Measurements from ENCODE around the gene ACP6.
"Not testable (repeated sequence)": the region's sequence is repeated elsewhere in the genome, so short reads cannot be mapped to it uniquely, and the experiment has no call there.

Gene ACP6

DNA sequence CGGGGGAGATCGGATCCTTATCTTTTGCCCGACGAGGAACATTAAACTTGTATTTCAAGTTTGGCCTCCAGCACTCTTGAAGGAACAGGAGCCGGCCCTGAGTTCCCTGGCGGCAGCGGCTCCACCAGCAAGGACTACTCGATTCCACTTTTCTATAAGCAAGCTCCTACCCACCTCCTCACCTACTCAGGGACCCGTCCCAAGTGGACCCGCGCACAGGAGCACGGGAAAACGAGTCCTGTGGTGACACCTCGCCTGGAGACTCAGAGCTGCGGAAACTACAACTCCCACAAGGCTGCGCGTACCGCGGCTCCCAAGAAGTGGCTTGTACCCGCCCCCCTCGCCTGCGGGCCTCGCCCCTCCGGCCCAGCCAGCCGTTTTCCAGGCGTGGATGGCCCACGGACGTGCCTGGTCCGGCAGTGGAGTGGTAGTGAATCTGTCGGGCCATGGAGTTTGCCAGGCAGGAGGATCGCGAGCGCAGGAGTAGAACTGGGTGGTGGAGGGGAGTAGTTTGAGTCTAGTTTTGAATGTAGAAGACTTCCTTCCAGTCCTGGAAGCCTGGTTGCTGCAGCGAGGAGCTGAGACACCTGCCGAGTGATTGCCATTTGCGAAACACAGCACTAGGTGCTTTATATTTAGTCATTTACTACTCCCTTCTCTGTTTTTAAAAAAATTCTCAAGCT, at the start of gene ACP6:
TSS of gene ACP6 (minus strand) at position 206 of the 683 bp plus-strand sequence. CDS start 476 bp downstream, outside the sequence.
- peak; percentile 89 for DNase-seq

DNA sequence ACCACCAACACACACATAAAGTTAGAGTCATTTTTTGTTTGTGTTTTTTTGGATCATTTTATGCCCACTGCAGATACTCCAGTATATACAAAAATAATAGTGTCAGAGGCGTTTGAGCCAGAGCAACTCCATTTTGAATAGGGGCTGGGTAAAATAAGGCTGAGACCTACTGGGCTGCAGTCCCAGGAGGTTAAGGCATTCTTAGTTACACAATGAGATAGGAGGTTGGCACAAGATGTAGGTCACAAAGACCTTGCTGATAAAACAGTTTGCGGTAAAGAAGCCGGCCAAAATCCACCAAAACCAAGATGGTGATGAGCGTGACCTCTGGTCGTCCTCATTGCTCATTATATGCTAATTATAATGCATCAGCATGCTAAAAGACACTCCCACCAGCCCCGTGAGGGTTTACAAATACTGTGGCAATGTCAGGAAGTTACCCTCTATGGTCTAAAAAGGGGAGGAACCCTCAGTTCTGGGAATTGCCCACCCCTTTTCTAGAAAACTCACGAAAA, 49.4 kb upstream of the ACP6 start:
- peak; percentile 11 for DNase-seq

DNA sequence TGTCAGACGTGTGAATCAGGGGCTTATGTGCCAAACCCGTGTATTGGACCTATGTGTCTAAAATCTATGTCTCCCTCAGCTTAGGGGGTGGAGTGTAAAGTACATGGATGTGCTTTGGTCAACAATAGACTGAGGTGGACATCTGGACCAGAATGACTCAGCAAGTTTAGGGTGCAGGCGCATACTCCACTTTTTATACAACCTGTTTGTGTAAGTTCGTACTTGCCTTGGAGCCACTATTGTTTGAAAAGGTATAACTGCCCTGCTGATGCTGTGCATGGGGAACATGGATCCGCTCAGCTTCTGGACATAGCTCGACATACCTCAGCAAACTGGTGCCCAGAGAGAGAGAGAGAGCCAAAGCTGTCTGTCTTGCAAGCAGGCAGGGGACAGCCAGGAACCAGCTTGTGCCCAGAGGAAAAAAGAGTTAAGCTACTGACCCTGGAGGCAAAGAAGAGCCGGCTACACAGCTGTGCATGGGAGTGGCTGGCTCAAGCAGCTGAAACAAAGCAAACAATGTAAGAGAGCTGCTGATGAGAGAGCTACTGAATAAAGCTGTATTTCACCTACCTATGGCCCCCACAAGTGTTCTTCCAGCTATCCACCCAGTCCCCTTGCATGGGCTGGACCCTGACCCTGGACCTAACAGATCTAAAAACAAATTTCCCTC, 48.8 kb upstream of the ACP6 start:
- DNase-seq = no peak

DNA sequence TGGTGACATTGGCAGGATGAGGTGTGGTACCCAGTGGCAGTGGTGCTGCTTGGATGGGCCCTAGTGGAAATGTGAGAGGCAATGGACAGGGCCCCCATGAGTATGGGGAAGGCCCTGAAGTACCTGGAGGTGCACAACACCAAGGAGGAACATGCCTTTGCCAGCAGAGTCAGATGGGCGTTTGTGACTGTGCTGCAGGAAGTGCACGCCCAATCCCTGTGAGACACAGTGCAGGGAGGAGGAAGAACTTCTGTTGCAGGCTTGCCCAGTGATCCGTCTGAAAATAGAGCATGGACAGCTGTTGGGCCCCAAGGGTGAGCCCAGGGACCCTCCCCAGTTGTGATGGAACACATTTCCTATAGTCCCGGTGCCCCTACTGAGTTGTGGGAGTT, 47.4 kb upstream of the ACP6 start:
- DNase-seq = peak; percentile 29

DNA sequence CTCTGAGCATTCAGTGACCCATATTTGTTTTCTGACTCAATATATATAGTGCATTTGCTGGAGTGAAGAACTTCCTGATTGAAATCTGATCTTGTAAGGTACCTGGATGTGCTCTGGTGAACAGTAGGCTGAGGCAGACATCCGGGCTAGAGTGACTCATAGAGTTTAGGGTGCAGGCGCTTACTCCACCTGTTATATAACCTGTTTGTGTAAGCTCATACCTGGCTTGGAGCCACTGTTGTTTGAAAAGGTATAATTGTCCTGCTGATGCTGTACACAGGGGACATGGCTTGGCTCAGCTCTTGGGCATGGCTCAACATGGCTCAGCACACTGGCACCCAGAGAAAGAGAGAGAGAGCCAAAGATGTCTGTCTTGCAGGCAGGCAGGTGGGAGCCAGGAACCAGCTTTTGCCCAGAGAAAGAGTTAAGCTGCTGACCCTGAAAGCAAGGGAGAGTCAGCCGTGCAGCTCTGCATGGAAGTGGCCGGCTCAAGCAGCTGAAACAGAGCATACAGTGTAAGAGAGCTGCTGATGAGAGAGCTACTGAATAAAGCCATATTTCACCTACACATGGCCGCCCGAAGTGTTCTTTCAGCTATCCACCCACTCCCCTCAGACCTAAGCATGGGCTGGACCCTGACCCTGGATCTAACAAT, 46.9 kb upstream of the ACP6 start:
- no peak for DNase-seq

DNA sequence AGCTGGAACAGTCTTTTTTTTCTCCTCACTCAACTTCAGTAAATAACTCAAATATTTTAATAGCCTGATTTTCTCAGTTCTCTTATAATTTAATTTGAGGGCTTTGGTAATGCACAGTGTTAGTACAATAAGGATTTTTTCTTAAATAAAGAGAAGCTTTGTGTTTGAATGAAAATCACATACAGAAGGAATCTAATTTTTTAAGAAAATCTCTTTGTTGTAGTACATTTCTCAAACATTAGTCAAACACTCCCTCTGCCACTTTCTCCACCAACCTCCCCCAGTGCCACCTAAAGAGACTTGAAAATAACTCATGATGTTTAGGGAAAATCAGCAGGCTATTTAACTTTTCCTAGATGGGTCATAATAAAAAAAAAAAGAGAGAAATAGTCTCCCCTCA, 42.3 kb upstream of the ACP6 start:
- no peak for DNase-seq

DNA sequence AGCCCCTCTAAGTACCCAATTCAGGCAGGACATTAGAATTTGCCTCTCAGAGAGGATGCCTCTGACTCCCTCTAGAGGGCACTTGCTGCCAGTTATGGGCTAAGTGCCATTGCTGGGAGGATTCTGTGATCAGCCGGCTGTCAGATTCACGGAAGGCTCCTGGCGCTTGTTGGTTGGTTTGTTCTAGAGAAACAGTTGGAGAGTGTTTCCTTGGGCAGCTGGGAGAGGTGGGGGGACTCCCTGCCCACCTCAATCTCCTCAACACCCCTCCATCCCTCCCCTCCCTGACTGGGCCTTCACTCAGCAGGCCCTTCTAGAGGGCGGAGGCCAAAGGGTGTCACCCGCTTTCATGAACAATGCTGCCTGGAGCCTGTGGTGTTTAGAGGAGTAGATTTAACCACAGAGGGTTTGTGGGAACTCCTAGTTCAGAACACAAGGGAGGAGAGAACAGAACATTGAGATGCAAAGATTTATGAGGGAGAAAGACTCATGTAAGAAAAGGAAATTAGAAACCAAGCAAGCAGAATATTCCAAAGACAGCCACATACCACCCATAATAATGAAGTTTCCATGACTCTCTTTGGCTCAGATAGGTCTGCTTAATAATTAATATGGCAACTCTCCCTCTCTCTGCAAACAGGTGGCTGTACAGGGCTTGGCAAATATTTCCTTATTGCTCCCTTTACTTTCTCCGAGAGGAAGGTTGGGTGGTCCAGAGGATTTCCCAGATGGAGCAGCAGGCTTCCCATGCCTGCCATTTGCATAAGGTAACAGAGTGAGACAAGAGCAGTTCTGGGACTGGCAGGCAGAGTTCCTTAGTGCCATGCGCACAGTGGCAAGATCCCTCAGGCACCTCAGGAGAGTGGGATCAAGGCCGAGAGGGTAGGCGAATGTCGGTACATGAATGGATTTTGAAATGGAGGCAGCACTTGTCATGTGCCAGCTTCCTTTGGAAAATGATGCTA, 30.0 kb upstream of the ACP6 start:
- DNase-seq = peak; percentile 56

DNA sequence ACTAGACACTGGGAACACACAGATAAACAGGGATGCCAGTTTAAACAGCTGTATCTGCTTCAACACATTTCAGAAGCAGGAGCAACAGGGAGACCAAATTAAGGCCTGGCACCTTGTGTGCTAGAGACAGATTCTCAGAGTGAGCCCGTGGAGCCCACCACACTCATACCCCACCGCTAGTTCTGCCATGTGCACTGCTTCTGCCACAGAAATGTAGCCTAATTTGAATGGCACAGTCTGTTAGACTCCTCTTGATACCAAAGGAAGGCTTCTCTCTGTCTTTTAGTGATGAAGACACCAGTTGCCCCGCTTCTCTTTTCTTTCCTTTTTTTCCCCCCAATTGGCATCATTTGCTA, 29.3 kb upstream of the ACP6 start:
- no peak for DNase-seq

DNA sequence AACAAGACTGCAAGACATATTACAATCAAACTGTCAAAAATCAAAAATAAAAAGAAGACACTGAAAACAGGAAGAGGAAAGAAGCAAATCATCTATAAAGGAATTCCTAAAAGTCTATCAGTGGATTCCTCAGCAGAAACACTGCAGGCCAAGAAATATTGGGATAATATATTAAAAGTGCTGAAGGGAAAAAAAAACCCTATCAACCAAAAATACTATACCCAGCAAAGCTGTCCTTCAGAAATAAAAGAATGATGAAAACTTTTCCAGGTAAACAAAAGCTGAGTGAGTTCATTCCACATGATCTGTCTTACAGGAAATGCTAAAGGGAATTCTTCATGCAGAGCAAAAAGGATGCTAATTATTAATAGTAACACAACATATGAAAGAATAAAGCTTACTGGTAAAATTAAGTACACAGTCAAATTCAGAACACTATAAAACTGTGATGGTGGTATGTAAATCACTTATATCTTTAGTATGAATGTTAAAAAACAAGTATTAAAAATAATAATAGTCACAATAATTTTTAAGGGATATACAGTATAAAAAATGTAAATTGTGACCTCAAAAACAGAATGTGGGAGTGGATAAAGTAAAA, 12.9 kb upstream of the ACP6 start:
- no peak for DNase-seq

DNA sequence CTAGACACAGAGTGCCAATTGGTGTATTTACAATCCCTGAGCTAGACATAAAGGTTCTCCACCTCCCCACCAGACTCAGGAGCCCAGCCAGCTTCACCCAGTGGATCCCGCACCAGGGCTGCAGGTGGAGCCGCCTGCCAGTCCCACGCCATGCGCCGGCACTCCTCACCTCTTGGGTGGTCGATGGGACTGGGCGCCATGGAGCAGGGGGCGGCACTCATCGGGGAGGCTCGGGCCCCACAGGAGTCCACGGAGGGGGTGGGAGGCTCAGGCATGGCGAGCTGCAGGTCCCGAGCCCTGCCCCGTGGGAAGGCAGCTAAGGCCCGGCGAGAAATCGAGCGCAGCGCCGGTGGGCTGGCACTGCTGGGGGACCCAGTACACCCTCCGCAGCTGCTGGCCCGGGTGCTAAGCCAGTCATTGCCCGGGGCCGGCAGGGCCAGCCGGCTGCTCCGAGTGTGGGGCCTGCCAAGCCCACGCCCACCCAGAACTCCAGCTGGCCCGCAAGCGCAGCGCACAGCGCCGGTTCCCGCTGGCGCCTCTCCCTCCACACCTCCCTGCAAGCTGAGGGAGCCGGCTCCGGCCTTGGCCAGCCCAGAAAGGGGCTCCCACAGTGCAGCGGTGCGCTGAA, 10.4 kb upstream of the ACP6 start:
- DNase-seq = not testable (repeated sequence)

DNA sequence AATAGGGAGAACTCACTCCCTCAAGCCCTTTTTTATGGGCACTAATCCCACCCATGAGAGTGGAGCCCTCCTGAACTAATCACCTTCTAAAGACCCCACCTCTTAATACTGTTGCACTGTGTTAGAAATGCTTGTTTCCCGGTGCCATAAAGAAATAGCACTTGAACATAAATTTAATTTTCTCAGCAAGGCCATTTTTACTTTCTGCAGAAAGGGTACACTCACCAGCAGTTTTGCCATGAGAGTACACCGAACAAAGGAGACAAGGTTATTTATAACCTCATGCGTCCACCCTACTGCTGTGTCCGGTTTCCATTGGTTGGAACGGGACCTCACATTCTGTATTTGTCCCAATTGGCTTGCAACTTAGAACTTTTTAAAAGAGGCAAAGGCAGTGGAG, 7.4 kb upstream of the ACP6 start:
- DNase-seq = not testable (repeated sequence)

DNA sequence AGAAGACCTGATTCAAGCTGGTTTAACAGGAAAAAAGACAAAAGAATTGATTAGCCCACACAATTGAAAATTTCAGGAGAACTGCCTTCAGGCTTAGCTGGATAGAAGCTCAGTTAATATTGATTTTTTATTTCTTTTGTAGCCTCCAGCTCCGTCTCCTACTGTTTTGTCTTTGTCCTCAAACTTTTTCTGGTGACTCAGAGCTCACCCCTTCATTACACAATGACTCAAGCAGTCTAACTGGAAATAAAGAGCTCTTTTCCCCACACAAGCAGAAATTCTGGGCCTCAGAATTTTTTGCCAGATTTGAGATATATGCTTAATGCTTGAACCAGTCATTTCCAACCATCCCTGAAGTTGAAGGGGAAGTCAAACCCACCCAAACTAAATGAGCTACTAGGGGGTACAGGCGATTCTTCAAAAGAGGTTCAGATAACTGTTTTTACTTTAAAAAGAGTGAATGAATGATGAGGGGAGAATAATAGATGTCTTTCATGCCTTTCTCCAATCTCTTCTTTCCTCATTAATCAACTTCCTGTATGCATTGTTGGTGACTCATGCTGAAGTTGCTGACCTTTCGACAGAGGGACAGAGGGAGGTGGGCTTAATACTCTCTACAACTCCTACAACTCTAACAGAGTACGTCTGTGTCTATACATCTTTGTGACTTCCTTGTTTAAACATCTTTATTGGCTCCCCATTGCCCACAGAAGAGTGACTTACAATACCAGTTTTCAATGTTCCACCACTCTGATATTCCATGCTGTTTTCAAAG, 6.2 kb upstream of the ACP6 start:
- DNase-seq = no peak

DNA sequence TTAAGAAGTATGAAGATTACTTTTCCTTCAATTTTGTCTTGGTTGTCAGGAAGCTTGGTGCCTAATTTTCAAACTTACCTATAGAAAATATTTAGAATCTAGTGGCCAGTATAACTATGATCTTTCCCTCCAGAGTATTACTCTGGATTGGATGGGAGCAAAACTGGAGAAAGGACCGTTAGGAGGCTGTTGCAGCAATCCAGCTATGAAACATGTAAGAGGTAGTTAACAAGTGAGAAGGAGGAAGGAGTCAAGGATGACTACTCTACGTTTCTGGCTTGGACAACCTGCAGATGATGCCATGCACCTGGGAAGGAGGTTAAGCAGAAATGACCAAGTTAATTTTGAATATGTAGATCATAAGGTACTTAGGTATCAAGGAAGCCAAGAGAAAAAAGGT, 3.5 kb upstream of the ACP6 start:
- no peak for DNase-seq

DNA sequence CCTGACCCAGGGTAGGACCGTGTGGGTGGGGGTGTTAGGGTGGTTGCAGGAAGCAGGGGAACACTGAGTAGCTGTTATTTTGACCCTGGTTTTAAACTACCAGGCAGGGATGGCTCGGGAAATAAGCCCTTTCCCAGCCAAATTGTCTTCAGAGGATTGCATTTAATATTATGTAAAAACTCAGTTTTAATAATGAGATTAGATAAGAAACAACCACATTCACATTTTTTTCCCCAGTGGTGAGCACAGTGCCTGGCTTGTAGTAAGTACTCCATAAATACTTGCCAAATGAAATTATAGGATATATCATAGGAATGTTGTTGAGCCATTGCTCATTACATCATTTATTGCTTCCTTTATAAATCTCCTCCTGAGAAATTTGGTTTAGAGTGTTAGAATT, 3.1 kb upstream of the ACP6 start:
- DNase-seq = no peak

DNA sequence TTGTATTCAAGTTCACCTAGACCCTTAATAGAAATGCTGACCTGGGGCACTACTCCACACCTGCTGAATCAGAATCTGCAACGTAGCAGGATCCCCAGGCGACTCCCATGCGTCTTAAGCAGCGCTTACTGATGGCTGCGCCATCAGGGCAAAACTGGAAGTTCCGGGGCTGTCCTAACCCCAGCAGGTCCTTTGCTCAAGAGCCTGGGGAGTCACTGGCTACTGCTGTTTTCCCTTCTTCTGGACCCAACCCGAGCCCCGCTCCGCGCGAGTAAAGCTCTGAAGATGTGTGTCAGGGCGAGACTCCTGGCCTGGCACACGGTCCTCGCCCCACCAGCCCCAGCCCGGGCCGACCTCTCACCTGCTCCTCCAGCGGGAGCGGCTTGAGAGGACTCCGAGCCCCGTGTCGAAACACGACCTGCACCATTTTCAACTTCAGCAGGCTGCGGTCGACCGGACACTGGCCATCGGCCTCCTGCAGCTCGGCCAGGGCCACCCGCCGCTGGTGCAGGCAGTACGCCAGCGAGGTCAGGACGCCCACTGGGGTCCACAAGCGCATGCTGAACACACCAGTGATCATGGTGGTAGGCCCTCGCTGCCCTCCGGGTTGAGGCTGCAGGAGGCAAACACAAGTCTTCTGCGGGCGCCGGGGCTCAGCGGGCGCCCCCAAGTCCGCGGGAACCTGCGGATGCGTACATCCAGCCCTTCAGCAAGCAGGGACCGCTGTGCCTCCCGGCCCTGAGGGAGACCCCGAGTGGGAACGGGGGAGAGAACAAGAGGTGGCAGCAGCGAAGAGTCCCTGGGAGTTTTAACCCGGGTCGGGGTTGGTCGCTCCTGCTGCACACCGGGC, 630 bp downstream of the ACP6 start:
- peak; percentile 54 for DNase-seq

DNA sequence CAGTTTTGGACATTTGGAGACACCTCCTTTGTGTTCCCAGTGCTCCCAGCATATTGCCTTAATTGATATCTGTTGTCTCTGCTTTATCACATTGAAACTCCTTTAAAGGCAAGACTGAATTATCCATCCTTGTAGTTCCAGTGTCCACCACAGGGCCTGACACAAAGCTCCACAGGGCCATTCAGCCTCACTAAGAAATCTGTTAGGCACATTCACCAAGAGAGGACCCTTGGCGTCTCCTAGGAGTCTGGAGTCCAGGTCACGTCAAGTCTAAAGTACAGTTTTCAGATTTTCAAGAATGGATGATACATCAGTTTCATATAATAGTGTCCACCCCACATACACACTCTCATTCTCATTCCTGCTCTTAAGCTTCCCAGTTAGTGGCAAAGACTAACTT, 4.8 kb downstream of the ACP6 start:
- DNase-seq = no peak

DNA sequence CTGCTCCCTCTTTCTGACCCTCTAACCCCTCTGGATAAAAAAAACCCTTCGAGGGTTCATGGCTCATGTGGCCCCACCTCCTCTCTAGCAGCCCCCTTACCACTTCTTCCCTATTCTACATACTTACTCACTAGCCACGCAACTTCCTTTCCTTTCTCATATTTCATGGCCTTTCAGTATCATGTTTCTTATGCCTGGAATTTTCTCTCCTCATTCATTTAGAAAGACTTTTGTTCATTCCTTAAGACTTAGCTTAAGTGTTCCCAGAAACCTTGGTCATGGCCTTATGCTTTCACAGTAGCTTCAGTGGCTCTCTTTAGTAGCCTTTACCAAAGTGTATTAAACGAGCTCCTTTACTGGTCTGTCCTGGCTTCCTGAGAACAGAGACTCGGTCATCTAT, 6.1 kb downstream of the ACP6 start:
- DNase-seq = no peak

DNA sequence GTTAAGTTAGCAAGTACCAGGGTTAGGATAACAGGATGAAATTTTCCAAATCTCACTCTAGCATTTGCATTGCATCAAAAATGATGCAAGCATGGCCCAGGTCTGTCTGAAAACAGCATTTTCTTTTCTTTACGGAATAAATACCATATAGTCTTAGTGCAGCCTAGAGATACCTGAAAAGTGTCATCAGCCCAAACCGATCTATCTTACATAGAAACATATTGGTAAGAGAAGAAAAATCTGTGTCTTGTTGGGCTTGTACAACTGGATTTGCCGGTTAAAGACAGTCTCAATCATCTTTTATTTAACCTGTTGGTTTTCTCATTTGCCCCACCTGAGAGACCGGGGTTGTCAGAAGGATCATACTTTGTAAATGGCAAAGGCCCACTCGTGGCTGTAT, 15.8 kb downstream of the ACP6 start:
- no peak for DNase-seq

DNA sequence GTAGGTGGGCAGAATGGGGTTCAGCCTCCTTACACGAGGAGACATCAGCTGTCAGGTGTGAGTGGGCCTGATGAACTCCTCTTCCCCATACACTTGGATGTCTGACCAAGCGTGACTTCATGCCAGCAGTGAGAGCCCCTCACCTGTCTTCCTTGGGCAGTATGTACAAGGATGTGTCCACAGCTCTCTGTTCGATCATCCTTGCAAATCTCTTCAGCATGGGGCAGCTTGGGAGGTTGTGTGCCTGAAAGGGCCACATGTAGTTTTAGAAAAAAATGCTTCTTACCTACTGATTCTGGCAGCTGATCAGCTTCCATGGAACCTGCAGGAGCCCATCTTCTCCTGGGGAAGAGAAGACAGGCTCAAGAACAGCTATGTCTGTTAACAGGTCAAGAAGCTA, 18.0 kb downstream of the ACP6 start:
- no peak for DNase-seq

DNA sequence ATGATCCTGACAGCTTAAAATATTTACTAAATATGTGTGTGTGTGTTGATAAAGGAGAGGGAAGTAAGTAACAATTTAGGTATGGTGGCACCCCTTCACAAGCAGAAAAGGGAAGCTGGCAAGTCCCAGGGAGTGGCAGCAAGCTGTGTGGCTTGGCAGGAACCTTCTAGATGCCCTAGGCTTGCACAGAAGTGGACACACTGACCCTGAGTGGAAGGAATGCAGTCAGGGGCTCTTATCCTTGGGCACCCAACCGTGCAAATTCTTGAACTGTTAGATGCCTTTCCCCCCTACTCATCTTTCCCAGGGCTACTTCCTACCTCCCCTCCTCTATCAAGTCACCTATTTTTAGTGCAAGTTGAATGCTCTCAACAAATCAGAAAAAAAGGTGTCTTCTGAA, 18.9 kb downstream of the ACP6 start:
- no peak for DNase-seq
